Peyer's patch (tissue), 4 donors: ENCODE measurements around the gene DLX6. TPM values are rescaled to one million over a fixed set of nuclear protein-coding genes. Genes with fewer than 3 reads are reported as not detected.

Experiments used
- DNase-seq, 3 donors: peaks; one replicate each; pipeline ENCODE4 v3.0.0-alpha.2; 2017 to 2019
- H3K27ac ChIP-seq, 4 donors: fragments of 200-600 bp; sonication (generic); one replicate each; pipeline ENCODE4 v1.5.1; 2016 to 2019
- H3K27me3 ChIP-seq, 2 donors: fragments of 200-600 bp; sonication (generic); one replicate each; pipeline ENCODE4 v1.5.1; 2019
- H3K36me3 ChIP-seq, 3 donors: fragments of 200-600 bp; sonication (generic); one replicate each; pipeline ENCODE4 v1.5.1; 2016 to 2019
- H3K4me1 ChIP-seq, 4 donors: fragments of 200-600 bp; sonication (generic); one replicate each; pipeline ENCODE4 v1.5.1; 2016 to 2019
- H3K4me3 ChIP-seq, 4 donors: fragments of 200-600 bp; sonication (generic); 1 replicate in 3 of 4; 2 replicates in 1 of 4; pipeline ENCODE4 v1.5.1; 2016 to 2019; ENCODE audit warnings: mild to moderate bottlenecking in 1 of 4
- H3K9me3 ChIP-seq, 4 donors: fragments of 200-600 bp; sonication (generic); one replicate each; pipeline ENCODE4 v1.5.1; 2016 to 2019; ENCODE audit warnings: mild to moderate bottlenecking in 1 of 4
- CTCF ChIP-seq, 6 experiments: fragments of 450-650 bp in 4 of 6; fragments of 200-600 bp in 2 of 6; sonication (generic) in 1 of 6; IDR thresholded peaks; one replicate each; pipeline ENCODE4 v1.5.1; 2017 to 2019; ENCODE audit warnings: antibody characterized with exemption in 6 of 6, mild to moderate bottlenecking in 3 of 6, moderate library complexity in 1 of 6
- POLR2A ChIP-seq, 2 donors: fragments of 450-650 bp; IDR thresholded peaks; one replicate each; pipeline ENCODE4 v1.5.1; 2017; ENCODE audit warnings: antibody characterized with exemption in 2 of 2, mild to moderate bottlenecking in 2 of 2, moderate library complexity in 2 of 2
- total RNA-seq, 4 donors: library from RNA; depleted of rRNA; stranded (reverse); fragments of >200 nt; gene quantifications; one replicate each; pipeline ENCODE4 v1.1.0, GENCODE V29; 2016

DLX6 gene
- total RNA-seq, 4 donors from 2014 or later = not detected

- Histone ChIP-seq H3K9me3 (no peaks in the 10 kb centered on the region), H3K27ac (no peak overlapping the region), H3K36me3 (no peaks in the 10 kb centered on the region), H3K4me1 (peaks cover 0 to 33% (median 0%) of the 10 kb centered on the region in 4 donors), H3K27me3 (peaks cover 0 to 63% of the 10 kb centered on the region in 2 donors), H3K4me3 (peak overlapping the region in 3 of 4 donors; percentile 31 to 46 (median 43))
- no peak for DNase-seq
- TF ChIP-seq CTCF (IDR thresholded peaks at IDR 0.05) = no peak
- no peak for TF ChIP-seq POLR2A (IDR thresholded peaks at IDR 0.05)
Measured at GRCh38 chr7:97006055-97006815, 882 bp downstream of the DLX6 start.

- TF ChIP-seq POLR2A (IDR thresholded peaks at IDR 0.05) = no peak
- no peak for TF ChIP-seq CTCF (IDR thresholded peaks at IDR 0.05)
- no peak for DNase-seq
- Histone ChIP-seq H3K36me3 (no peaks in the 10 kb centered on the region), H3K9me3 (no peaks in the 10 kb centered on the region), H3K27ac (no peak overlapping the region), H3K4me1 (peaks cover 0 to 33% (median 0%) of the 10 kb centered on the region in 4 donors), H3K4me3 (peak overlapping the region in 1 of 4 donors; percentile 43), H3K27me3 (peaks cover 0 to 64% of the 10 kb centered on the region in 2 donors)
Measured at GRCh38 chr7:97006816-97007582, 1.6 kb downstream of the DLX6 start.

DNA sequence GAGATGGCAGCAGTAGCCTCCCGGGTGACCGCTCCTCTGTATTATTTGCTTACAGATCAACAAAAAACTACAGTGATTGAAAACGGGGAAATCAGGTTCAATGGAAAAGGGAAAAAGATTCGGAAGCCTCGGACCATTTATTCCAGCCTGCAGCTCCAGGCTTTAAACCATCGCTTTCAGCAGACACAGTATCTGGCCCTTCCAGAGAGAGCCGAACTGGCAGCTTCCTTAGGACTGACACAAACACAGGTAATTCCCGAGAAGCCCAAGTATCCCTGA, 2.2 kb downstream of the DLX6 start:
- Histone ChIP-seq H3K4me3 (no peak overlapping the region), H3K27me3 (peaks cover 0 to 64% of the 10 kb centered on the region in 2 donors), H3K9me3 (no peaks in the 10 kb centered on the region), H3K4me1 (peaks cover 0 to 33% (median 0%) of the 10 kb centered on the region in 4 donors), H3K36me3 (no peaks in the 10 kb centered on the region), H3K27ac (no peak overlapping the region)
- TF ChIP-seq CTCF (IDR thresholded peaks at IDR 0.05) (no peak), POLR2A (IDR thresholded peaks at IDR 0.05) (no peak)
- DNase-seq = no peak

DNA sequence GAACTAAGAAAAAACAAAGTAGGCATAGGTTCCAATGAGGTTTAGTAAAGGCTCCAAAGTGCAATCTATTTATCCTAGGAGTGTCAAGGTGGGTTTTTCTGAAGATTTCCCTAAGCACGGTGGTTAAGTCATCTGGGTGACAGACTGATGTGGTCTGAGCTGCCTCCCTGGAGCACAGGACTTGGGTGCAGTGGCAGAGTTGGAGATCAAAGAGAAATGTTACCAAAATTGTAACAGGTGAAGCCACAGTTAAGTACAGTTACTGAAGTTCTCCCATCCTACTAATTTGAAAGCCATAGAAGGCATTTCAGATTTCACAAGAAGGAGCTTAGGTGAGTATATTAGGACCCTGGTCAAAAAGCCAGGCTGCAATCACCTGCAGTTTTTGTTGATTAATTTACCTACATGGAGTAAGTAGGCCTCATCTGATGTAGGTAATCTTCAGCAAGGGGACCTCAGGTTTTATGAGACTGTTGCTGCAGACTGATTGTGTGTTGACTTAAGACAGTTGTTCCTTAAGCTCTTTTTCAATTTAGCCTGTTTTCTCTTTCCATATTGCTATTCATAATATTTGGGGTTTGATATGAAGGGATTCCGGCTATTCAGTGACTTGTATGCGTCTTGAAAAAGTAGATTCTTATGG, 3.0 kb downstream of the DLX6 start:
- H3K36me3 ChIP-seq = no peaks in the 10 kb centered on the region
- H3K27ac ChIP-seq = no peak overlapping the region
- H3K9me3 ChIP-seq = no peaks in the 10 kb centered on the region
- peaks cover 0 to 58% of the 10 kb centered on the region in 2 donors for H3K27me3 ChIP-seq
- TF ChIP-seq POLR2A (IDR thresholded peaks at IDR 0.05) (no peak), CTCF (IDR thresholded peaks at IDR 0.05) (no peak)
- no peak for DNase-seq
- no peak overlapping the region for H3K4me3 ChIP-seq
- H3K4me1 ChIP-seq = peaks cover 0 to 33% (median 0%) of the 10 kb centered on the region in 4 donors

GRCh38 chr7:97009753-97010732, 4.7 kb downstream of the DLX6 start:
- Histone ChIP-seq H3K4me3 (no peak overlapping the region), H3K27ac (no peak overlapping the region), H3K4me1 (peaks cover 0 to 22% (median 0%) of the 10 kb centered on the region in 4 donors), H3K36me3 (no peaks in the 10 kb centered on the region), H3K27me3 (peaks cover 0 to 46% of the 10 kb centered on the region in 2 donors), H3K9me3 (no peaks in the 10 kb centered on the region)
- no peak for TF ChIP-seq POLR2A (IDR thresholded peaks at IDR 0.05)
- TF ChIP-seq CTCF (IDR thresholded peaks at IDR 0.05) = no peak
- DNase-seq = no peak
